ENCODE results near the gene RASSF8.

DNA sequence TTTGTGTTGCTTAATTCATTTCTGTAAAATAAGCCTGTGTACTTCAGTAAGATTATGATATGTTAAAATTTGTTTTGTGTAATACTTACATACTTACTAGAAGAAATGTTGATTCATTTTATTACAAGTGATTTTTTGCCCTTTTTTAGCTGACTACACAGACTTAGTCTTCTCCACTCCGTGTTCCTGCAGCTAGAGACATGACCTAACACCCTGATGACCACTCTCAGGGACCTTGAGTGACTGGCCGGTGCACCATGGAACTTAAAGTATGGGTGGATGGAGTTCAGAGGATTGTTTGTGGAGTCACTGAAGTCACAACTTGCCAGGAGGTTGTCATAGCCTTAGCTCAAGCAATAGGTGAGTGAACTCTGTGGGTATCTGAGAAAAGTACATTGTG is 96.6 kb downstream of the RASSF8 start:
- TF ChIP-seq, protein P1, sequence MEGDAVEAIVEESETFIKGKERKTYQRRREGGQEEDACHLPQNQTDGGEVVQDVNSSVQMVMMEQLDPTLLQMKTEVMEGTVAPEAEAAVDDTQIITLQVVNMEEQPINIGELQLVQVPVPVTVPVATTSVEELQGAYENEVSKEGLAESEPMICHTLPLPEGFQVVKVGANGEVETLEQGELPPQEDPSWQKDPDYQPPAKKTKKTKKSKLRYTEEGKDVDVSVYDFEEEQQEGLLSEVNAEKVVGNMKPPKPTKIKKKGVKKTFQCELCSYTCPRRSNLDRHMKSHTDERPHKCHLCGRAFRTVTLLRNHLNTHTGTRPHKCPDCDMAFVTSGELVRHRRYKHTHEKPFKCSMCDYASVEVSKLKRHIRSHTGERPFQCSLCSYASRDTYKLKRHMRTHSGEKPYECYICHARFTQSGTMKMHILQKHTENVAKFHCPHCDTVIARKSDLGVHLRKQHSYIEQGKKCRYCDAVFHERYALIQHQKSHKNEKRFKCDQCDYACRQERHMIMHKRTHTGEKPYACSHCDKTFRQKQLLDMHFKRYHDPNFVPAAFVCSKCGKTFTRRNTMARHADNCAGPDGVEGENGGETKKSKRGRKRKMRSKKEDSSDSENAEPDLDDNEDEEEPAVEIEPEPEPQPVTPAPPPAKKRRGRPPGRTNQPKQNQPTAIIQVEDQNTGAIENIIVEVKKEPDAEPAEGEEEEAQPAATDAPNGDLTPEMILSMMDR (IDR thresholded peaks at IDR 0.05), result no peak
- no peak for TF ChIP-seq POLR2A (IDR thresholded peaks at IDR 0.05)

Data from esophagus squamous epithelium (tissue), 4 donors.